ENCODE results near the gene PPM1J. TPM values are rescaled to one million over a fixed set of nuclear protein-coding genes. Genes with fewer than 3 reads are reported as not detected.

The PPM1J gene
- total and polyA plus RNA-seq, 9 of the 15 experiments (the other 6 are each of a cell fraction or from before 2014, with no cell fraction given): 0.25 to 10.5 (median 4.2) TPM

GRCh38 chr1:112714313-112715263 lies 544 bp downstream of the PPM1J start (continued):
- TF ChIP-seq TFAP4 (CRISPR knock-in tag; IDR thresholded peaks at IDR 0.05; ENCODE audit: borderline replicate concordance): no peak
- no peak for TF ChIP-seq RFX5 (IDR thresholded peaks at IDR 0.05; ENCODE audit: low read depth, low read length)
- TF ChIP-seq RAD51 (IDR thresholded peaks at IDR 0.05; ENCODE audit: borderline replicate concordance, low read depth): no peak
- no peak for TF ChIP-seq NFIC (IDR thresholded peaks at IDR 0.05)
- TF ChIP-seq AFF4 (CRISPR knock-in tag; IDR thresholded peaks at IDR 0.05): no peak
- no peak; a peak in 1 of 4 replicates for TF ChIP-seq MNT (conservative IDR thresholded peaks at IDR 0.05)
- peak; percentile 49 for TF ChIP-seq TAF1 (IDR thresholded peaks at IDR 0.05; ENCODE audit: control insufficient read depth, extremely low read depth, insufficient read depth, low read length, severe bottlenecking)
- peak; percentile 76; the same call in 1 of the 2 replicates for TF ChIP-seq KAT7 (CRISPR knock-in tag; IDR thresholded peaks at IDR 0.05; ENCODE audit: borderline replicate concordance)
- no peak for TF ChIP-seq HSF4 (CRISPR knock-in tag; IDR thresholded peaks at IDR 0.05; ENCODE audit: borderline replicate concordance)
- no peak for TF ChIP-seq GTF2A2 (tag; IDR thresholded peaks at IDR 0.05)
- no peak for TF ChIP-seq MEF2D (tag; conservative IDR thresholded peaks at IDR 0.05; ENCODE audit: low read depth)
- no peak for TF ChIP-seq NRF1 (conservative IDR thresholded peaks at IDR 0.05 in 1 of 2, IDR thresholded peaks at IDR 0.05 in 1 of 2)
- TF ChIP-seq ZNF3 (CRISPR knock-in tag; IDR thresholded peaks at IDR 0.05): no peak
- no peak for TF ChIP-seq HDAC1 (IDR thresholded peaks at IDR 0.05)
- no peak for TF ChIP-seq GTF2B (IDR thresholded peaks at IDR 0.05; ENCODE audit: extremely low read depth, insufficient read length)
